A673 (cell line): Measurements from ENCODE around the gene HTR6. TPM values are rescaled to one million over a fixed set of nuclear protein-coding genes. Genes with fewer than 3 reads are reported as not detected.

Source experiments
- BruUV-seq: library from RNA; stranded (reverse); fragments of 400-500 nt; replicated peaks from 2 replicates; lab custom pipeline; 2021; lab: Mats Ljungman, UMichigan
- CTCF ChIA-PET: fragments of 300-600 bp; sonication (Branson Sonifier 250); formaldehyde crosslinking; loops from one replicate; lab custom pipeline; 2022; ENCODE audit warnings: antibody characterized with exemption; lab: Charles Lee
- POLR2A ChIA-PET: fragments of 300-600 bp; sonication (Branson Sonifier 250); formaldehyde crosslinking; loops from one replicate; lab custom pipeline; 2022; ENCODE audit warnings: antibody characterized with exemption; ENCODE audit not compliant: low non-redundant PET; lab: Charles Lee
- DNase-seq: peaks from one replicate; pipeline ENCODE4 v3.0.0-alpha.2; 2015; ENCODE audit warnings: low spot score
- H3K27ac ChIP-seq: fragments of 200-600 bp; sonication (generic); 2 replicates; pipeline ENCODE4 v1.5.1; 2016; ENCODE audit warnings: mixed run types, low read depth, mild to moderate bottlenecking, mixed read lengths, antibody characterized with exemption, low read length; ENCODE audit not compliant: poor library complexity, severe bottlenecking
- H3K27me3 ChIP-seq: fragments of 200-600 bp; sonication (generic); replicated peaks from 2 replicates; pipeline ENCODE4 v1.6.1; 2017; ENCODE audit warnings: mixed run types, low read depth, mild to moderate bottlenecking, mixed read lengths, antibody characterized with exemption, low read length; ENCODE audit not compliant: insufficient read depth, poor library complexity
- H3K36me3 ChIP-seq: fragments of 200-600 bp; sonication (generic); 2 replicates; pipeline ENCODE4 v1.6.1; 2016; ENCODE audit warnings: mixed run types, mild to moderate bottlenecking, mixed read lengths, antibody characterized with exemption, low read length; ENCODE audit not compliant: insufficient read depth, poor library complexity, severe bottlenecking
- H3K4me1 ChIP-seq: fragments of 200-600 bp; sonication (generic); 2 replicates; pipeline ENCODE4 v1.6.1; 2017; ENCODE audit warnings: mixed run types, mild to moderate bottlenecking, mixed read lengths, antibody characterized with exemption, low read length; ENCODE audit not compliant: insufficient read depth, poor library complexity, severe bottlenecking
- H3K4me3 ChIP-seq: fragments of 200-600 bp; sonication (generic); 2 replicates; pipeline ENCODE4 v1.5.1; 2016; ENCODE audit warnings: low read depth, mixed run types, mild to moderate bottlenecking, mixed read lengths, low read length; ENCODE audit not compliant: poor library complexity, severe bottlenecking
- H3K9me3 ChIP-seq: fragments of 200-600 bp; sonication (generic); 2 replicates; pipeline ENCODE4 v1.6.1; 2016; ENCODE audit warnings: mixed run types, low read depth, mild to moderate bottlenecking, mixed read lengths, antibody characterized with exemption, low read length; ENCODE audit not compliant: poor library complexity, severe bottlenecking
- EZH2 ChIP-seq: fragments of 200-600 bp; sonication (generic); IDR thresholded peaks from 2 replicates; pipeline ENCODE4 v1.6.1; 2017; ENCODE audit warnings: borderline replicate concordance, low read depth, mild to moderate bottlenecking, mixed read lengths, antibody characterized with exemption, low read length; ENCODE audit not compliant: poor library complexity, severe bottlenecking
- intact Hi-C: fragments of 100-400 bp; cut with micrococcal nuclease; formaldehyde crosslinking; loops from one replicate; pipeline ENCODE4 v1.10.0; 2022; ENCODE audit not compliant: unreplicated experiment
- total RNA-seq: library from RNA; stranded (reverse); gene quantifications from 2 replicates; pipeline ENCODE4 v1.2.3, GENCODE V29; 2021
- TF ChIP-seq, protein P1 (sequence below): fragments of 300-800, 200-600 bp; sonication (generic); conservative IDR thresholded peaks from 2 replicates; pipeline ENCODE4 v1.5.1; 2017; ENCODE audit warnings: low read depth, mild to moderate bottlenecking, antibody characterized with exemption, low read length, moderate library complexity, mixed read lengths

The HTR6 gene
- total RNA-seq, 1 experiment from 2014 or later, result not detected

DNA sequence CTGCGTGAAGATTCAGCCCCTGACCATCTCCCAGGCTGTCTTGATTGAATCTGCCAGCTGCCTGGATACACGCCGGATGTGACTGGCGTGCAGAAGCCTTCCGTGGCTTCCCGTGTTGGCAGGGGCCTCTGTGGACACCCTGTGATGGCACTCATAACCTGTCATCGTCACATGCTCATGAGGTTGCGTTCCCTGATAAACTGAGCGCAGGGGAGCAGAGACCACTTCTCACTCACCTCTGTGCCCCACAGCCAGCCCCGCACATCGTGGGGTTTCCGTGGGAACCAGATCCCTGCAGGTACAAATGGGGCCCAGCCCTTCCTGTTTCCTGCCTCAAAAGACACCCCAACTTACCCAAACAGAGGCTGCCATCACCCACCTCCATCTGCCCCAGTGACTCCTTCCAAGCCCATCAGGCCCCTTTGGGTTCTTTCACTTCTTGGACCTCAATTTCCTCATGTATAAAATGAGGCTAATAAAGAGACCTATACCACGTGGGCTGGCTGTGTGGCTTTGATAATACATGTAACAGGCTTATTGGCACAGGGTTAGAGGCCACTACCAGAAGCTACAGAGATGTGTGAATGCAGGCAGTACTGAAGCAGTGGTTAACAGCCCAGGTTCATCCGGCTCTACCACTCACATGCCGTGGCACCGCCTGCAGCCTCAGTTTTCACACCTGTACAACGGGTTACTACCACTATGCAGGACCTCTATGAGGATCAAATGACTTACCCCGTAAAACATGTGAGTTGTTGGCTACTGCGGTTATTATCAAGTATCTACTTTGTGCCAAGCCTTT, 23.6 kb downstream of the HTR6 start:
- Histone ChIP-seq H3K9me3 (no peaks in the 10 kb centered on the region), H3K27ac (no peak overlapping the region), H3K27me3 (no peaks in the 10 kb centered on the region), H3K4me3 (no peak overlapping the region), H3K36me3 (no peaks in the 10 kb centered on the region), H3K4me1 (no peaks in the 10 kb centered on the region)
- no TSS peak for BruUV-seq
- TF ChIP-seq EZH2, result no peak
- TF ChIP-seq, protein P1, sequence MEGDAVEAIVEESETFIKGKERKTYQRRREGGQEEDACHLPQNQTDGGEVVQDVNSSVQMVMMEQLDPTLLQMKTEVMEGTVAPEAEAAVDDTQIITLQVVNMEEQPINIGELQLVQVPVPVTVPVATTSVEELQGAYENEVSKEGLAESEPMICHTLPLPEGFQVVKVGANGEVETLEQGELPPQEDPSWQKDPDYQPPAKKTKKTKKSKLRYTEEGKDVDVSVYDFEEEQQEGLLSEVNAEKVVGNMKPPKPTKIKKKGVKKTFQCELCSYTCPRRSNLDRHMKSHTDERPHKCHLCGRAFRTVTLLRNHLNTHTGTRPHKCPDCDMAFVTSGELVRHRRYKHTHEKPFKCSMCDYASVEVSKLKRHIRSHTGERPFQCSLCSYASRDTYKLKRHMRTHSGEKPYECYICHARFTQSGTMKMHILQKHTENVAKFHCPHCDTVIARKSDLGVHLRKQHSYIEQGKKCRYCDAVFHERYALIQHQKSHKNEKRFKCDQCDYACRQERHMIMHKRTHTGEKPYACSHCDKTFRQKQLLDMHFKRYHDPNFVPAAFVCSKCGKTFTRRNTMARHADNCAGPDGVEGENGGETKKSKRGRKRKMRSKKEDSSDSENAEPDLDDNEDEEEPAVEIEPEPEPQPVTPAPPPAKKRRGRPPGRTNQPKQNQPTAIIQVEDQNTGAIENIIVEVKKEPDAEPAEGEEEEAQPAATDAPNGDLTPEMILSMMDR, result no peak
- POLR2A ChIA-PET, result no interaction called here
- intact Hi-C loops, result no loop called here
- CTCF ChIA-PET, result no interaction called here
- DNase-seq, result no peak

DNA sequence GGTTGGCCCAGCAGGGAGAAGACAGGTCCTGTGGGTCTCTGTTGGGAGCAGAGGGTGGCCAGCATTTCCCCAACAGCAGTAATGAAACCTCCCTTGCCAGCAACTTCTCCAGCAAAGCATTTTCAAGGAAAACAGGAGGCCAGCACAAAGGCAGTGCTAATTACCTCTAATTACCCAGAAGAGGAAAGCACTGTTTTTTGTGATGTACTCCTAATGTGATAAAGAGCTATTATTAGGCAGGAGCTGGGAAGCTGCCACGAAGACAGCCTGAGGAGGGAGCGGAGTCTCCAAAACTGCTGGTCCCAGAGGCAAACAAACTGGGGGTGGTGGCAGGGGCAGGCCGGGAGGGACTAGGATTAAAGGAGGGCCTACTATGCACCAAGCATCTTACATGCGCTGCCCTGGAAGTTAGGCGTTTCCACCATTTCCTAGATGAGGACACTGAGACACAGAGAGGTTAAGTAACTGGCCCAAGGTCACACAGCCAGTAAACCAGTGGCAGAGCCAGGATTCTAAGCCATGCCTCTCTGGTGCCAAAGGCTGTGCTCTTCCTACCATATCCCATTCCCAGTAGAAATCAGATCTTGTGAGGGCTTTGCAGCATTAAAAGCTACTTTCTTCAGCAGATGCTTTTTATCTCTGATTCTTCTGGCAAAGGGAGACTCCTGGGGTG, 24.5 kb downstream of the HTR6 start:
- H3K4me1 ChIP-seq, result no peaks in the 10 kb centered on the region
- CTCF ChIA-PET, result interaction anchor here (0.6 kb wide), 1 partner anchor 1221 kb away, joined by 7 read pairs; no protein-coding TSS in a partner anchor

DNA sequence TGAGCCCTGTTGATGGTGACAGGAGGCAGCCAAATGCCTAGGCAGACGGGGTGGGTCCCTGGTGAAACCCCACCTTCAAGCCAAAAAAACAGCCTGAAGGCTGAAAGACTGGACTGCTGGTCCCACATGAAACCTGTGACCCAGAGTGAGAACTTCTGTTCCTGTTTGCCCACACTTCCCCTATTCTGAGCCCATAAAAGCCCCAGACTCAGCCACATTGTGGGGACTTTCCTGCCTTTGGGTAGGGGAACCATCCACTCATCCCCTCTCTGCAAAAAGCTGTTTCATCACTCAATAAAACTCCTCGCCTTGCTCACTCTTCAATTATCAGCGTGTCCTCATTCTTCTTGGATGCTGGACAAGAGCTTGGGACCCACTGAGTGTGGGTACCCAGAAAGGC, 25.2 kb downstream of the HTR6 start:
- no peak for DNase-seq
- H3K4me1 ChIP-seq, result no peaks in the 10 kb centered on the region
- intact Hi-C loops, result no loop called here
- H3K27ac ChIP-seq, result no peak overlapping the region
- no peaks in the 10 kb centered on the region for H3K9me3 ChIP-seq
- no peaks in the 10 kb centered on the region for H3K36me3 ChIP-seq
- BruUV-seq, result no TSS peak
- ChIA-PET CTCF (interaction anchor here (0.6 kb wide), 1 partner anchor 1220 kb away, joined by 7 read pairs; no protein-coding TSS in a partner anchor), POLR2A (no interaction called here)
- no peaks in the 10 kb centered on the region for H3K27me3 ChIP-seq
- TF ChIP-seq EZH2, result no peak
- TF ChIP-seq, protein P1, result no peak
- H3K4me3 ChIP-seq, result no peak overlapping the region

More for the DNA sequence above, 24.5 kb downstream of the HTR6 start:
- intact Hi-C loops, result no loop called here
- Histone ChIP-seq H3K9me3 (no peaks in the 10 kb centered on the region), H3K4me3 (no peak overlapping the region), H3K27ac (no peak overlapping the region), H3K36me3 (no peaks in the 10 kb centered on the region), H3K27me3 (no peaks in the 10 kb centered on the region)
- BruUV-seq, result no TSS peak
- POLR2A ChIA-PET, result no interaction called here
- TF ChIP-seq, protein P1, result no peak
- no peak for TF ChIP-seq EZH2
- no peak for DNase-seq
